NT2/D1 (cell line): ENCODE results near the gene GPR17.

ENCODE experiments used
- SUZ12 ChIP-seq: IDR thresholded peaks from 2 replicates; pipeline ENCODE4 v1.6.1; 2011; ENCODE audit not compliant: insufficient read length, insufficient read depth; ENCODE audit errors: extremely low read depth
- YY1 ChIP-seq: IDR thresholded peaks from 2 replicates; pipeline ENCODE4 v1.6.1; 2011; ENCODE audit not compliant: insufficient read length, insufficient read depth

DNA sequence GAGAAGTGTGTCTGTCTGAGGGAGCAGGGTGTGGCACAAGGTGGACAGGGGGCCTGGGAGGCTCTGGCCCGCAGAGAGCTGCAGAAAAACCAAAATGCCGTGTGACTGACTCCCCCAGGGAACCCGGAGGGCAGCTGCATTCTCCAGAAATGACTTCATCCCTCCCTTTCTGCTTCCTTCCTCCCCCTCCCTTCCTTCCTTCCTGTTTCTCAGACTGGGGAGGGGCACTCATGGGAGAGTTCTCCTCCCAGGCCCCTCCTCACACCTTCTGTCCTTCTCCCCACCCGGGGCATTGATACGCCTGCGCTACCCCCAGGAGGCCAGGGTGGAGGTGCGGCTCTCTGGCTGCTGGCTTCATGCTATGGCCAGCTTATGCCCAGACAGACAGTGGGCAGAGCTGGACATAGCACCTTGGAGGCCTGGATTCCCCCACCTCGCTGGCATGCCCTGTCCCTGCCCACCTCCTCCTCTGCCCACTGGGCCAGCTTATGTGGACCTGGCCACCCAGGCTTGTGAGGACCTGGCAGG, 8.2 kb upstream of the GPR17 start:
- TF ChIP-seq YY1 = no peak
- no peak for TF ChIP-seq SUZ12
